Fibroblast of the conjunctiva (primary cell): Measurements from ENCODE around the gene FOXP1.
"Not testable (repeated sequence)": the region's sequence is repeated elsewhere in the genome, so short reads cannot be mapped to it uniquely, and the experiment has no call there.

Experiments
- DNase-seq: peaks from one replicate; pipeline ENCODE4 v3.0.0-alpha.2; 2010; ENCODE audit warnings: low read depth

The FOXP1 gene

DNA sequence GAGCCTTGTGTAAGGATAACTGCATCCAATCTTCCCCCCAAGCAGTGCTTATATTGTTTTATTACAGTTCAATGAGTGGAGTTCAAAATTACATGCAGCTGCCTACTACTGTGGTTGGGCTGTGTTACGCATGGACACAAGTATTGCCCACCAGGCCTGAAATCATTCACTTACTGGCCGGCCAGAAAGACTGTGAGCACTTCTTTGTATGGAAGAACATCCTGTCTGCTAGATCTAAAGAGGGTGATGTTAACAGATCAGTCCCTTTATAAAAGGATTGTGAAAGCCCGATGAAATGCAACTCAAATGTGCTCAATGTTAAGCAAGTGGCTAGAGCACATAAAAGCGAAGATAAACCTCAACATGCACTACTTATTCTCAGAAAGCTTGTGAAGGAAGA, 132.5 kb downstream of the FOXP1 start:
- no peak for DNase-seq

DNA sequence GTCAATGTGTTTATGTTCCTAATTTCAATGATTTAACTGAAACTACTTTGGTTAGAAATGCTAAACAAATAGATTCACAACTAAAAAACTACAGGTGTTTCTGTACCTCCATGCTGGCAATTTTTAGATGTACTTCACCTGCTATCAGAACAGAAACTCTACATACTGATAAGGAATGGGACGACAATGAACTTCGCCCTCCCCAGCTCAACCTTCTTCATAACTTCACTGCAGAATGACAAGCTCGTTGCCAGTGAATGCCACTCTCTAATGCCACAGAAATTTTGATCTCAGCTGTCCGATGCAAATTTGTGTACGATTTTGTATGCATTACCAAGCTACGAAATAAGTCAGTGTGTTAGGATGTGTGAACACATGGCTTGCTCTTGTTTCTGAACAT, 133.4 kb downstream of the FOXP1 start:
- no peak for DNase-seq

DNA sequence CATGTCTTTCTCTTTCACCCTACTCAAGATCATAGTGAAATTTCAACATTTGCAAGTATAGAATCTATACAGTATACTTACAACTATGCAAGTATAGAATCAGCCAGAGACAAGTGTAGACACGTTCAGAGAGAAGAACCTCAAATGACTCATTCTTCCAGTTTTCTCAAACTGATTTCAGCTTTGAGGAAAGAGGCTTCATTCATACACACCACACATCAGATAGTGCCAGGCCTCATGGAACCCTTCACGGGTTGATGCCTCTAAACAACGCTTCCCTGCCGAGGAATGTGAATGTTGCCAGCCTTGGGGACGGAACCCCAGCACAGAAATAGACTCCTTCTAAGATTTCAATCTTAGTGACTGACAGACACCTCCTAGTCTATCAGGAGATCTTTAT, 135.7 kb downstream of the FOXP1 start:
- no peak for DNase-seq

DNA sequence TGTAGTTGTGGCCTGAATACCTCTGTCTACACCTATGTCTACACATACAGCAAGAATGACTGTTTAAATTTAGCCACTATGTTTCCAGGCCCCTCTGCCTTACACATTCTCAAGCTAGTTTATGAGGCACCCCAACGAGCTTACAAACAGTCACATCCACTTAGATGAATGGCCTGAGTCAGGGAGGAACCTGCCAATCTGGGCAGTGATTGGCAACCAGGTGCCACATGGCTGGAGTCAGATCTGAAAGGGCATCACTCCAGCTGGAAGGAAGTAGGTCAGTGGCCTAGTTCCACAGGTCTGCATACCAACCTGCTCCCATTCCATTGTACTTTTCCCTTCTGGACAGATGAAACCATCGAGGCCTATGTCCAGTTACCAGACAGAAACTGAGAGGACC, 136.3 kb downstream of the FOXP1 start:
- DNase-seq, result no peak

DNA sequence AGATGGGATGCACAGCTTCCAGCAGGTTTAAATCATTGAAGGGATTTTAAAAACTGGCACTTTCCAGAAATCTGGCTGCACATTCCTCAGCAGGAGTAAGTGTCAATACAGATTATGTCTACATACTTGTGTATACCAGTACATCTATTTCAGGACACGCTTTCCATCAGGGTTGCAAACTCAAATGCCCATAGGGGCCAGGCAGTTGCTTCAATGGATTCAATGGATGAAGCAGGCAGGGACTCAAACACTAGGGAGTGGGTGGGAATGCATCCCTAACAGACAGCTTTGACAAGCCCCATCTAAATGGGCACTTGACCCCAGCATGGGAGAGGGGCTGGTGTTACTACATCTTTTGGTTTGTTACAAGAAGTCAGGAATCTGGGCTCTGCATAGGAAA, 136.8 kb downstream of the FOXP1 start:
- no peak for DNase-seq

DNA sequence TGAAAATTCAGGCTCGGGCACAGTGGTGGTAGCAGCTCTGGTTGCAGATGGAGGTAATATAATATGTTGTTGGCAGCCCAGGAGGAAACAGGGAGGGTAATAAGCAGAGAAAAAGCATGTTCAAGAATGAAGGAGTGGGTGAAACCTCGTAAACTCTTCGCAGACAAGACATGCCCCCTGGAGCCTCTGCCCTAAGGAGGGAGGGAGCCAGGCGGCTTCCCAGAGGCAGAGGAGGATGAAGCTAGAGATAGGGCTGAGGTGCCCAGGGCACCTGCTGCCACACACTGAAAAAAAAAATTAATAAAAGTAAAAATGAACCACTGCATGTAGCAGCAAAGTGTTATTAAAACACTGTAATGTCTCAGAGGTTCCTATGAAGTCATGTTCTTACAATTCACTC, 137.3 kb downstream of the FOXP1 start:
- no peak for DNase-seq

DNA sequence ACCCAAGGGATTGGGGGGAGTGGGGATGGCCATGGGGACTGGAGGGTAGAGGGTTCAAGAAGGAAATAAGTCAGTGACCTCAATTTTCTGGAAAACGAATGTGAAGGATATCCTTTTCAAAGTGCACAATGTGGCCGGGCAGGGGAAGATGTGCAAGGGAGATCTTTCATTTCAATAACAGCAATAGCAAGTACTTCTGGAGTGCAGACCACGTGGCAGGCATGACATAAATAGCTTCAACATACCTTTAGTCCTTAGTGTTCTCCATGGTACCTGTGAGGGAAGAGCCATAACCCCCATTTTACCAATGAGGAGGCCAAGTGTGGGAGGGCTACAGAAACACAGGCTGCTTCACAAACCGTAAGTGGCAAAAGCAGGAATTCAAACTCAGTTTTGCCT, 138.7 kb downstream of the FOXP1 start:
- no peak for DNase-seq

DNA sequence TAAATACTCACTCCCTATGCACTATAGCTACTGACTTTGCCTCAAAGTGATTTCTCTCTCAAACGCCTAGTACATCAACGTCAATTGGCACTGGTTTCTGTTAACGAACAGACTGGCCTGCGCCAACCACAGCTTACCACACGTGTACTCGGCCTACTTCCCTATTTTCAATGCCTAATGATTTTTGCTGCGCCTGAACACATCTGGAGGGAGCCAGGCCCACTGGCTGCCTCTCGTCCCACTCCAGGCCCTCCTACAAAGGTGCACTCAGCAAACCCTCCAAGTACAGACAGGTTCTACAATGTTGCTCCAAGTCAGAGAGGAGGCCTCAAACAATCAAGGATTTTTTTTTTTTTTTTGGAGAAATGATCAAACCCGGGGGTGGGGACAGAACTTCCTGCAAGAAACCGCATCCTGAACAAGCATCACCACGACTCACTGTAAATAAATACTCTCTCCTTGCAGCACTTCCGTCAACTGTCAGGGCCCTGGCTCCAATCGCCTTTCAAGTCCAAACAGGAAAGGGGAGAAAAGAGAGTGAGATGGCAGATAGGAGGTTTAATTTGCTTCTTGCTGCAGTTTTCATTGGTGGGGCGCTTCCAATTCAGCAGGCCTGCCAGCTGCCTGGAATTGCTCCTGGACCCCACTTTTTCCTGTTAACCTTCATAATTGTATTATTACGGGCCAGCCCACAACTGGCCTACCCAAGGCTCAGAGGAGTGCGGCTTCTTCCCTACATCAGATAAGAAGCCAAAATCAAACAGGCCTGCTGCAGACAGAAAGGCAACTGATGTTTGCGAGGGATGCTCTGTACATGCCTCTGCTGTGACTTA, 139.3 kb downstream of the FOXP1 start:
- no peak for DNase-seq

DNA sequence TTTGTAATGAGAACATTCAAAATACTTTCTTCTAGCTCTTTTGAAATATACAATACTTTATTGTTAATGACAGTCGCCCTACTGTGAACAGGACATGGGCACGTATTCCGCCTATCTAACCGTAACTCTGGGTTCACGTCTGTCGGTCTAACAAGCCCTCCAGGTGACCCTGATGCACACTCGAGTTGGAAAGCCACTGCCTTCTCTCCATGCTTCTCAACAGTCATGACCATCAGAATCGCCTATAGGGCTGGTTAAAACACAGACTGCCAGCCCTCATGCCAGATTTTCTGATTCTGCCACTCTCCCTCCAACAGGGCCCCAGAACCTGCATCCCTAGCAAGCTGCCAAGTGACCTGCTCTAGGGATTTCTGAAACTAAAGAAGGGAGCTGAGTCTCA, 140.2 kb downstream of the FOXP1 start:
- no peak for DNase-seq

DNA sequence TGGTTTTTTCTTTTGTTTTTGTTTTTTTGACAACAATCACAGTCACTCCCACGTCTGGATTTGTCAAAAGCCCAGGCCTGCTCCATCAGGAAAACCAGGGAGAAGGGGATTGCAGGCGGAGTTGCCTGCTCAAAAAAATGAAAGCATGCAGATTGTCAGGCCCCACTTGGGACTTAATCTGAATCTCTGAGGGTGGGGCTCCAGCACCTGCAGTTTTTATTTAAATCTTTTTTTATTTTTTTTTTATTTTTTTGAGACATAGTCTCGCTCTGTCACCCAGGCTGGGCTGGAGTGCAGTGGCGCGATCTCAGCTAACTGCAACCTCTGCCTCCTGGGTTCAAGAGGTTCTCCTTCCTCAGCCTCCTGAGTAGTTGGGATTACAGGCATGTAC, 140.9 kb downstream of the FOXP1 start:
- no peak for DNase-seq

DNA sequence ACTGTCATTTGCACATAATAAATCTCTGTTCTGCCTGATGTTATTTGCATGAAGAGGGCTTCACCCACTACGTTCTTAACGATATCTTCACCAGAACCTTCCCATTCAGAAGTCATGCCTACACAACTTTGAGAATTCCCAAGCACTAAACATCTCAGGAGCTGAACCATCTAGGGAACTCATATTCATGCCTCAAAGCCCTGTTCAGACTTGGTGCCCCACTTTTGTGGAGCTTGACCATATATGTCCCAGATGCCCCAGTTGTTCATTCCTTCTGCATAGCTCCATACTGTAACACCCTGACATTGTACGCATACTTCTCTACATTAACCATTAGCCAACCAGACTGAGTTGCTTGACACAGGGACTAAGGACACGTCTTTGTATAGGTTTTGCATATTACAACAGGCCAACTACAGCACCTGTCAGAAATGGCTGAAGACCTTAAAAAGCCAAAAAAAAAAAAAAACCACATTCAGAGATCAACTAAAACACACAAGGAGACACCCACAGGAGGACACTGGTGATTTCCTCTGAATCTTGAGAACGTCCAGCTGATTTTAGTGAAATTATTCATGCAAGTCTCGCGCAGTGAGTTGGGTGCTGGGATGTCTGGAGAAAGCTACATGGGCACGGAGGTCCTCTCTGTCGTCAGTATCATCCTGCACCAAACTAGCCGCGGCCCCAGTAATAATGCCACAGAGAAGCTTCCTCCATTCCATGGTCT, 141.4 kb downstream of the FOXP1 start:
- DNase-seq, result no peak

DNA sequence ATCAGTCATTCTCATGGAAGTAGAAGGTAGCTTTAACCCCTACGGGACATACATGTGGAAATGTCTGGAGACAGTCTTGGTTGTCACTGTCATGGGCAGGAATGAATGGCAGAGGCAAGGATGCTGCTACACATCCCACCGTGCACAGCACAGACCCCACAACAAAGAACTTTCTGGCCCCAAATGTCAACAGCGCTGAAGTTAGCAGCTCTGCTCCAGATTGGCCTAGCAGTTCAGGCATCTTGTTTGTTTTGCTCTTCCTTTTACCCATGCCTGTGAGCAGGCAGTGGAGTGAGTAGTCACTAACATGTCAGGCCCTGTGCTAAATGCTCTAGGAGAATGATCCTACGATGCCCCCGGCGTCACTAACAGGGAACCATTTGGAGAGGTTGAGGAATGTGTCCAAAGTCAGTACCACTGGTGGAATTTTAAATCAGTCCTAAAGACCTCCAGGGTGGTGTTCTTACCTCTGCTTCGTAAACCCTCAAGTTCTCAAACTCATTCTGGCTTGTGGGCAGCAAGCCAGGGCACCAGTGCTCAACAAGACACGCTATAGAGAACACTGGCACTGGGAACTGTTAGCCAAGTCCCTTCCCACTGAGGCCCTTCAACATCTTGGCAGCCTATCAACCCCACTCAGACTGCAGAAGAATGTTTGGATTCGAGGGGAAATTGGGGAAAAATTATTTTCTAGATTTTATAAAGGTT, 142.2 kb downstream of the FOXP1 start:
- no peak for DNase-seq

DNA sequence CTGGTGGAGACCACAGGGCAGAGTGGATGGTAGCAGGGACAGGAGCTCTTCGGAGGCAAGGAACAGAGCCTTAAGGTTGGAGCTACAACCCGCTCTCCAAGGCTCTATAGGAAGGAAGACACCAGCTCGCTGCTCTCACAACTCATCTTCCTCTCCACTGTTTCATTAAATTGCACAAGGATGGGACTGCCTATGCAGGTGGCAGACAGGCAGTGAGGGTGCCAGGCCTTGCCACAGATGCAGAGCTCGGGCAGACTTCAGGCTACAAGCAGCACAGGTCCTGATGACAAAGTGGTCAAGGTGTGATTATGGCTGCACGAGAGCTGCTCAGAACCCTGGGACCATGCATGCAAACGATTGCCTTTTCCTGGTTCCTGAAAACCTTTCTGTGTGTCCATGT, 144.6 kb downstream of the FOXP1 start:
- DNase-seq, result no peak

DNA sequence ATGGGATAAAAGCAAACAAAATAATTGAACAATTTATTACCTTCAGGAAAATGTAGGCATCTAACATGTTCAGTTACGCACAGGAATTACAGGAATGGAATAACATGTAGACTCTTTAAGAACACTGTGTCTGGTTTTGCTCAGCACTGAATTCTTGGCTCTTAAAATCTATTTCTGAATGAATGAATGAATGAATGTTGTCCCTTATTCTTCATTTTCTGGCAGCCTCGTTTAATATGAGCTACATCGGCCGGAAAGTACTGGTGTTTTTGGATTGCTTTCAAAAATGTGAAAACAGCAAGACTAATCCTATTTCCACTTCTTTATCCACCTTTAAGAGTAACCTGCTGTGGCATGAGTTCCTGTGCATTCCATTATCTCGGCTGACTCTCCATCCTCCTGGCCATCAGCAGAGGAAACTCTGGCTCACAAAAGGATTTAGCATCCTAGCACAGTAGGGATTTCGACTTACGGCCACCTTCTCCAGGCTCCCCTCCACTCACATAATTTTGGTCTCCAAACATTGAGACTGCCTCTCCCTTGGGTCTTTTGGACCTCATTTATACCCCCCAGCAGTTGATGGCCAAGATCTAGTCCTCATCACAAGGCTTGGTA, 145.3 kb downstream of the FOXP1 start:
- no peak for DNase-seq

DNA sequence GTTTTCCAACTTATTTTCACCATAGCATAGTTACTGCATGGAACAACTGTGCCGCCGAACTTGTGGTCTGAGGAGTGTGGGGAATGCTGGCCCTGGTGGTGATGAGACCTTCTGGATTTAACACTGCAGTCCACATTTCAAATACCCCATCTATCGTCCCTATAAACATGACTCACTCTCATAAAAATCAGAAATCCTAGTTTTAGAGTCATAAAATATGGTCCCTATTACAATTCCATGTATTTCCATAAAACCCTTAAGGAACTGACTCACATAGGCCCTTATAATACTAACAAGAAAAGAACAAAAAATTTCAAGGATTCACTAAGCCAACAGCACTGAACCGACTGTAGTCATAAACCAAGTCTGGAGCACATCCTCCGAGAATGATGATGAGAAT, 147.2 kb downstream of the FOXP1 start:
- DNase-seq, result no peak

DNA sequence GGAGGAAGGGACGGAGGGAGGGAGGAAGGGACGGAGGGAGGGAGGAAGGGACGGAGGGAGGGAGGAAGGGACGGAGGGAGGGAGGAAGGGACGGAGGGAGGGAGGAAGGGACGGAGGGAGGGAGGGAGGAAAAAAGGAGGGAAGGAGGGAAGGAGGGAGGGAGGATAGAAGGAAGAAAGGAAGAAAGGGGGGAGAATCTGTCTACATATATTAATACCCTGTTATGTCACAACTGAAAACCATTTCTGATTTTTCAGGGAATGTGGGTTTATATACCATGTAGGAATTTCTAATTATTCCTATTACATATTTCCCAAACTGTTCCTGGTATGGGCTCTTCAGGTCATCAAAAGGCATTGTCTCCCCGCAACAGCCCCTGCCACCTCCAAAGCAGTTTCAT, 147.7 kb downstream of the FOXP1 start:
- DNase-seq, result not testable (repeated sequence)

DNA sequence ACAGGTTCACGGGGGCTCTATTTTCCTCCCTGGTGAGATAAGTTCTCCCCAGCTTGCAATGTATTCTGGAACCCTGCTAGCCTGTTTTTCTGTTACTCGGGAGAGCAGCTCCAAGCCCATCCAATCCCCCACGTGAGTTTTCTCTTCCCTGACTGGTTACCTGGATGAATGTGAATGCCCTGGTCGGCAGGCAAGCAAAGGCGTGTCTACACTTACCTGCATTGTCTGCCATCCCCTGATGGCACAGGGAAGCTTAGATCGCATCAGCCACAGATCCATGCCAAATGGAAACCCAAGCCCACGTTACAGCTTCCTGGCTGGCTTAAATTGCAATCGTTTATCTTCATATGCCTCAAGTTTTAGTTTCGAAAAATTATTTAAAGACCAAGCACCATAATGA, 149.9 kb downstream of the FOXP1 start:
- no peak for DNase-seq

DNA sequence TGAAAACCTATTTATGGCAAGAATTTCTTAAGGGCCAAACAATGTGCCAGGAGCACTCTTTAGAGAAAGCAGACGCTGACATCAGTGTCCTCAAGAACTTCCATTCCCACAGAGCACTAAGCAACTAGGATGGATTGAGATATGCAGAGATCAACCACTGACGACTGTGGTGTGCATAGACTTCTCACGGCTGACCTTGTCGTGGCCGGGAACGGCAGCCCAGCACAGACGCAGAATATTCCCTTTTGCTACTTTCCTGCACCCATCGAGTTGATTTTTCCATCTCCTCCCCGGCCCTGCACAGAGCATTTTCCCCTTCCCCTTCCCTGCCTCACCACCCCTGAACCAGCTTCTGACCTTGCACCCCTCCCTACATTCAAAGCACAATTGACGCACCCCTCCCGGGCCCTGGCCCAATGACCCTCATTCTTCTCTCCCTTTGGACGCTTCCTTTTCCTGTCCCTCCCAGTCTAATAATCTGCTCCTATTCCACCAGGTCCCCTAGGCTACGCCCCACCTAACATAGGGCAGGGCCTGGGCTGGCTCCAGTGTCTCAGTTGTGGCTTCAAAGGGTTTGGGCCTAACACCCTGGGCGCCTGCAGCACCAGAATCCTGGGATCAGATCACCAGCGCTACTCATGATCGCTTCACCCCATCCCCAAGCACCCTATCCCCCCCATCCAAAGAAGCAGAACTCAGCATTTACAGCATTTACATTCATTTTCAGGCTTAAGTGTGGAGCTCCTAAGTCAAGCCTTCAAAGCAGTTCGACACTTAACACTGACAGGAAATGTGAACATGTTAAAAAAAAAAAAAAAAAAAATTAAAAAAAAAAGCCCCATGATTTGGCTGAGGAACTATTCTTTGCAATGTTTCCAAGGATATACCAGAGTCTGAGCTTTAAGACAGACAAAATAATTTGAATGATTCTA, 151.2 kb downstream of the FOXP1 start:
- no peak for DNase-seq

DNA sequence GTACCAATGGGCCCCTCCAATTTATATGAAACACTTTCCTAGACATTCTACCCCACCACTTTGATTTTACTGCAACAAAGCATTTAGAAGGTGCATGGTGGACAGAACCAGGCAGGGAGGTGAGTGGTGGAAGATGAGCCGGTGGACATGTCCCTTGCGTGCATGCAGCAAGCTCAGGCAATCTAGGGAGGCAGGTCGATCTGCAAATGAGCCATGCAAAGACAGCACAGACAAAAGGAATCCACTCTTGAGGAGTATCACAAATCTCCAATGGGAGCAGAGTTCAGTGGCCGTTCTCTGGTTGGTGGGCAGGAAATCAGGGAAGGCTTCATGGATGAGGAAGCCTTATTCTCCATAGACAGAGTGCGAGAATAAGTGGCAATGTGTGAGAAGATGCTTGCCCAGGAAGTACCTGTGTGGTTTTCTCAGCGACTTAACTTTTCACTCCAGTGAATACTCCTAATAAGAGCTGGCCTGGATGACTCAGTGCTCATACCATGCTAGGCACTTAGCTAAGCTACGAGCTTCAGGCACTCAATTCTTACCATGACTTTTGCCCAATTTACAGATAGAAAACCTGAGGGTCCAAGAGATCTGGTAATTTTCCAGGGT, 152.5 kb downstream of the FOXP1 start:
- DNase-seq, result no peak

DNA sequence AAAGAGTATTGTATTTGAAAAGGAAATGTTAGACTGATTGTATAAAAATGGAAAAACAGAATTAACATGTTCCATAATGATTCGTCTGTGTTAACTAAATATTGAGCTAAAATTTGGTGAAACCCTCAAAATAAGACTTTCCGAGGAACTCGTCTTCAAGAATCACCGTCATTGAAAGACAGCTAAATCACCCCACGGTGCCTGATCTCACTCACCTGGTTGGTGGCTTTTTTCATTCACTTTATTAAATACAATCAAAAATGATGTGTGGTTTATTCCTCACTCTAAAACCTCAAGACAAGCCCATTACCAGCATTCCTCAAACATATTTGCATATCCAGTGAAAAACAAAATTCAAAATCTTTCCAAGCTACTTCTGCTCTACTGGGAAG, 153.9 kb downstream of the FOXP1 start:
- no peak for DNase-seq
